IMR-90 (cell line): ENCODE measurements around the gene ACYP2.

Experiments
- CTCF ChIP-seq: conservative IDR thresholded peaks from 2 replicates; pipeline ENCODE4 v1.5.1; 2012; ENCODE audit warnings: mild to moderate bottlenecking, low read depth, low read length, improper control_type of control experiment
- FOS ChIP-seq: fragments of 150-350 bp; IDR thresholded peaks from 2 replicates; pipeline ENCODE4 v1.6.1; 2016; ENCODE audit warnings: low read depth, low read length
- POLR2A ChIP-seq: IDR thresholded peaks from 2 replicates; pipeline ENCODE4 v1.6.1; 2012; ENCODE audit warnings: mild to moderate bottlenecking, low read depth, low read length
- RAD21 ChIP-seq: IDR thresholded peaks from 2 replicates; pipeline ENCODE4 v1.6.1; 2012; ENCODE audit warnings: low read length, improper control_type of control experiment
- RCOR1 ChIP-seq: IDR thresholded peaks from 2 replicates; pipeline ENCODE4 v1.6.1; 2012; ENCODE audit warnings: mild to moderate bottlenecking, low read length, improper control_type of control experiment; ENCODE audit not compliant: insufficient replicate concordance

- no peak for TF ChIP-seq CTCF
- no peak for TF ChIP-seq FOS
- no peak for TF ChIP-seq POLR2A
- no peak for TF ChIP-seq RAD21
- no peak for TF ChIP-seq RCOR1
Measured at GRCh38 chr2:54224997-54225396, 109.6 kb downstream of the ACYP2 start.
